Vagina (tissue), 2 donors: ENCODE measurements around the gene DDX27.

Source experiments
- CTCF ChIP-seq, 3 experiments: fragments of 450-650 bp in 2 of 3; fragments of 200-600 bp in 1 of 3; sonication (generic) in 1 of 3; IDR thresholded peaks; one replicate each; pipeline ENCODE4 v1.5.1; 2017 to 2019; ENCODE audit warnings: antibody characterized with exemption in 3 of 3, mild to moderate bottlenecking in 2 of 3, moderate library complexity in 2 of 3
- POLR2A ChIP-seq, 2 donors: fragments of 450-650 bp; IDR thresholded peaks; one replicate each; pipeline ENCODE4 v1.6.1; 2017; ENCODE audit warnings: antibody characterized with exemption in 2 of 2, mild to moderate bottlenecking in 2 of 2, moderate library complexity in 2 of 2

GRCh38 chr20:49277786-49278035, 58.5 kb downstream of the DDX27 start:
- no peak for TF ChIP-seq CTCF (IDR thresholded peaks at IDR 0.05)
- TF ChIP-seq POLR2A (IDR thresholded peaks at IDR 0.05) = no peak
